Measurements from ENCODE around the gene TSEN34. TPM values are rescaled to one million over a fixed set of nuclear protein-coding genes. Genes with fewer than 3 reads are reported as not detected.

The TSEN34 gene
- total RNA-seq, 1 experiment from 2014 or later: 194 TPM

- Histone ChIP-seq H3K4me3 (ENCODE audit: low read depth in 2 of 2, low read length in 2 of 2) (no peak overlapping the region), H3K27ac (ENCODE audit: low read length) (no peak overlapping the region), H3K27me3 (ENCODE audit: control insufficient read depth, insufficient read depth, low read length) (no peaks in the 10 kb centered on the region), H3K9me3 (ENCODE audit: control insufficient read depth, insufficient read depth, low read depth, low read length) (no peaks in the 10 kb centered on the region), H3K36me3 (ENCODE audit: control insufficient read depth, insufficient read depth, low read length) (peaks cover 56% of the 10 kb centered on the region), H3K4me1 (ENCODE audit: control insufficient read depth, insufficient read depth, low read length) (no peaks in the 10 kb centered on the region)
- ChIA-PET POLR2A (no interaction called here), CTCF (no interaction called here)
- DNase-seq (ENCODE audit: low read depth, low spot score) (no peak), ATAC-seq (no peak)
- BruUV-seq (replicated peaks): no TSS peak
- in situ Hi-C loops (cut with HindIII; ENCODE audit: low pct_unique_long_range_greater_than_20kb, low sequenced_read_pairs): no loop called here
- intact Hi-C loops (cut with micrococcal nuclease; ENCODE audit: unreplicated experiment): no loop called here
- no peak for TF ChIP-seq CTCF (IDR thresholded peaks at IDR 0.05)
- no peak for TF ChIP-seq TCF7L2 (IDR thresholded peaks at IDR 0.05; ENCODE audit: low read depth, low read length)
- no peak for TF ChIP-seq SIN3A (IDR thresholded peaks at IDR 0.05; ENCODE audit: borderline replicate concordance, insufficient read depth, low read depth, low read length)
- no peak for TF ChIP-seq REST (IDR thresholded peaks at IDR 0.05; ENCODE audit: insufficient read depth in 1 of 2, low read depth in 2 of 2, low read length in 1 of 2)
- TF ChIP-seq POLR2AphosphoS5 (IDR thresholded peaks at IDR 0.05; ENCODE audit: low read depth, low read length): no peak
These were observed 43.4 kb upstream of the TSEN34 start for GRCh38 chr19:54147676-54148075.

- H3K9me3 ChIP-seq (ENCODE audit: control insufficient read depth, insufficient read depth, low read depth, low read length): no peaks in the 10 kb centered on the region
- no peak overlapping the region for H3K27ac ChIP-seq (ENCODE audit: low read length)
- ATAC-seq (no peak), DNase-seq (ENCODE audit: low read depth, low spot score) (no peak)
- intact Hi-C loops (cut with micrococcal nuclease; ENCODE audit: unreplicated experiment) (no loop called here), in situ Hi-C loops (cut with HindIII; ENCODE audit: low pct_unique_long_range_greater_than_20kb, low sequenced_read_pairs) (no loop called here)
- TF ChIP-seq SIN3A (IDR thresholded peaks at IDR 0.05; ENCODE audit: borderline replicate concordance, insufficient read depth, low read depth, low read length): no peak
- TF ChIP-seq CTCF (IDR thresholded peaks at IDR 0.05): no peak
- TF ChIP-seq TCF7L2 (IDR thresholded peaks at IDR 0.05; ENCODE audit: low read depth, low read length): no peak
- CTCF ChIA-PET: no interaction called here
- H3K27me3 ChIP-seq (ENCODE audit: control insufficient read depth, insufficient read depth, low read length): no peaks in the 10 kb centered on the region
- no peaks in the 10 kb centered on the region for H3K4me1 ChIP-seq (ENCODE audit: control insufficient read depth, insufficient read depth, low read length)
- H3K36me3 ChIP-seq (ENCODE audit: control insufficient read depth, insufficient read depth, low read length): peaks cover 51% of the 10 kb centered on the region
- BruUV-seq (replicated peaks): no TSS peak
- H3K4me3 ChIP-seq (ENCODE audit: low read depth in 2 of 2, low read length in 2 of 2): no peak overlapping the region
- POLR2A ChIA-PET: no interaction called here
These were observed 43.0 kb upstream of the TSEN34 start for GRCh38 chr19:54148158-54148557.
